ENCODE data around the gene CDK11A.
"Not testable (repeated sequence)": the region's sequence is repeated elsewhere in the genome, so short reads cannot be mapped to it uniquely, and the experiment has no call there.

GRCh38 chr1:1738799-1739337 is 14.7 kb upstream of the CDK11A start:
- TF ChIP-seq CTCF (IDR thresholded peaks at IDR 0.05; ENCODE audit: extremely low read depth in 1 of 2, insufficient read depth in 1 of 2, low read depth in 1 of 2, low read length in 2 of 2); EZH2 (IDR thresholded peaks at IDR 0.05; ENCODE audit: borderline replicate concordance, low read depth, low read length, severe bottlenecking); POLR2AphosphoS5 (IDR thresholded peaks at IDR 0.05; ENCODE audit: insufficient read depth, low read depth, low read length); POLR2A (IDR thresholded peaks at IDR 0.05; ENCODE audit: low read depth, low read length); FOS (IDR thresholded peaks at IDR 0.05; ENCODE audit: borderline replicate concordance, insufficient read depth, low read length); MAX (IDR thresholded peaks at IDR 0.05; ENCODE audit: insufficient read depth, insufficient read length); GATA2 (IDR thresholded peaks at IDR 0.05; ENCODE audit: insufficient read depth, insufficient read length, low read depth, low read length): not testable (repeated sequence)

Measured in endothelial cell of umbilical vein (primary cell).